Measurements from ENCODE around the gene IKBKE. TPM values are rescaled to one million over a fixed set of nuclear protein-coding genes. Genes with fewer than 3 reads are reported as not detected.

IKBKE gene
- total and polyA plus RNA-seq, 2 experiments from 2014 or later: 24.7 to 27.0 TPM

DNA sequence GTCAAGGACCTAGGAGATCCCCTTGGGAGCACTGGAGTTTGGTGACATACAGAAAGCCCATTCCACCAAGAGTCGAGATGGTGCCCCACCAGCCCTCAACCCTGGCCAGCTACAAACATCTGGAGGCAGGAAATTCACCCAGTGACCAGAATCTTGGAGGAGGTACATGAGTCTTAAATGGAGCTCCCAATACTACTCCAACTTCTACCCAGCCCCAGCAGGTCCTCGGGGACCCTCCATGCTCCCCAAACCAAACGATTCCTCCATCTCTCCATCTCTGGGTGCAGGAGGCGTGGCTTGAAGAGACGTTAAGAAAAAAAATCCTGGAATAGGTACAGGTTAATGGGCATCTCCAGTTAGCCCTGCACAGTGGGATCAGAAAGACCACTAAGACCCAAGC is 31.6 kb downstream of the IKBKE start:
- Histone ChIP-seq H3K9me3 (ENCODE audit: low read depth) (no peaks in the 10 kb centered on the region), H3K27ac (peak overlapping the region; percentile 72), H3K4me3 (no peak overlapping the region), H3K27me3 (no peaks in the 10 kb centered on the region), H3K4me1 (ENCODE audit: low read depth) (peaks cover 19% of the 10 kb centered on the region), H3K36me3 (no peaks in the 10 kb centered on the region)
- no peak for DNase-seq (ENCODE audit: low read depth in 1 of 2, low spot score in 1 of 2)
- TF ChIP-seq, protein P1, sequence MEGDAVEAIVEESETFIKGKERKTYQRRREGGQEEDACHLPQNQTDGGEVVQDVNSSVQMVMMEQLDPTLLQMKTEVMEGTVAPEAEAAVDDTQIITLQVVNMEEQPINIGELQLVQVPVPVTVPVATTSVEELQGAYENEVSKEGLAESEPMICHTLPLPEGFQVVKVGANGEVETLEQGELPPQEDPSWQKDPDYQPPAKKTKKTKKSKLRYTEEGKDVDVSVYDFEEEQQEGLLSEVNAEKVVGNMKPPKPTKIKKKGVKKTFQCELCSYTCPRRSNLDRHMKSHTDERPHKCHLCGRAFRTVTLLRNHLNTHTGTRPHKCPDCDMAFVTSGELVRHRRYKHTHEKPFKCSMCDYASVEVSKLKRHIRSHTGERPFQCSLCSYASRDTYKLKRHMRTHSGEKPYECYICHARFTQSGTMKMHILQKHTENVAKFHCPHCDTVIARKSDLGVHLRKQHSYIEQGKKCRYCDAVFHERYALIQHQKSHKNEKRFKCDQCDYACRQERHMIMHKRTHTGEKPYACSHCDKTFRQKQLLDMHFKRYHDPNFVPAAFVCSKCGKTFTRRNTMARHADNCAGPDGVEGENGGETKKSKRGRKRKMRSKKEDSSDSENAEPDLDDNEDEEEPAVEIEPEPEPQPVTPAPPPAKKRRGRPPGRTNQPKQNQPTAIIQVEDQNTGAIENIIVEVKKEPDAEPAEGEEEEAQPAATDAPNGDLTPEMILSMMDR (IDR thresholded peaks at IDR 0.05; ENCODE audit: low read depth, low read length): no peak

DNA sequence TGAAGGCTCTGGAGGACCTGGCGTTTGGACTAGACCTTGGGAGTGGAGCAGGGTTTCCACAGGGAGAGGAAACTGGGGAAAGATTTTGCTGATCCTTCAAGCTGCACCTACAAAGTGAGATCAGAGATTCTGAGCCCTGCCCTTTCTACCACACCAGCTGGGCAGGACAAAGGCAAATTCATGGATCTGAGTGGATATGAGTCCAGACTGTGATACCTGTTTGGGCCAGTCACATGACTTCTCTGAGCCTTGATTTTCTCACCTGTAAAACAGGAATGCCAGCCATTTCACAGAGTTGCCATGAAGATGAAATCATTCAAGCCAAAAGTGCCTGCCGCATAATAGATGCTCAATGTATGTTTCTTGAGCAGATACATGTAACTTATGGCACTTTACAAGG is 32.1 kb downstream of the IKBKE start:
- H3K4me1 ChIP-seq (ENCODE audit: low read depth): peaks cover 19% of the 10 kb centered on the region
- H3K27ac ChIP-seq: no peak overlapping the region
- no peak for DNase-seq (ENCODE audit: low read depth in 1 of 2, low spot score in 1 of 2)
- TF ChIP-seq, protein P1 (IDR thresholded peaks at IDR 0.05; ENCODE audit: low read depth, low read length): no peak
- no peaks in the 10 kb centered on the region for H3K9me3 ChIP-seq (ENCODE audit: low read depth)
- no peaks in the 10 kb centered on the region for H3K36me3 ChIP-seq
- H3K4me3 ChIP-seq: no peak overlapping the region
- H3K27me3 ChIP-seq: no peaks in the 10 kb centered on the region

DNA sequence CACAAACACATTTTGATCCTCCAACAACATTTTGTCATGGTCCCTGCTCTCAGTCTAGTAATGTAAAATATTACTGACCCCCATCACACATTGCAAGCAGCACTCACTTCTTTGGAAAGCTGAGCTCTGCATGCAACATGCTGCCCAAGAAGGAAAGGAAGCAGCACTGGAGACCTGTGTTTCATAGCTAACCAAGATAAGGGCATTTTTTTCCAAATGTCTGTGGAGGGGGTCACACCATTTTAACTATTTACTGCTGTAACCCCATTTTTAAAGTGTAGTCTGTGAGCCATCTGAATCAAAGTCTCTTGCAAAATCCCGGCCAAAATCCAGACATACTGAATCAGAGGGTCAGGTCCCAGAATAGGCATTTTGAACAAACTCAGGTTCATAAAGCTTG is 32.5 kb downstream of the IKBKE start:
- DNase-seq (ENCODE audit: low read depth in 1 of 2, low spot score in 1 of 2): no peak
- TF ChIP-seq, protein P1 (IDR thresholded peaks at IDR 0.05; ENCODE audit: low read depth, low read length): no peak
- no peak overlapping the region for H3K27ac ChIP-seq
- no peaks in the 10 kb centered on the region for H3K27me3 ChIP-seq
- H3K4me3 ChIP-seq: no peak overlapping the region
- H3K4me1 ChIP-seq (ENCODE audit: low read depth): peaks cover 19% of the 10 kb centered on the region
- H3K36me3 ChIP-seq: no peaks in the 10 kb centered on the region
- H3K9me3 ChIP-seq (ENCODE audit: low read depth): no peaks in the 10 kb centered on the region

DNA sequence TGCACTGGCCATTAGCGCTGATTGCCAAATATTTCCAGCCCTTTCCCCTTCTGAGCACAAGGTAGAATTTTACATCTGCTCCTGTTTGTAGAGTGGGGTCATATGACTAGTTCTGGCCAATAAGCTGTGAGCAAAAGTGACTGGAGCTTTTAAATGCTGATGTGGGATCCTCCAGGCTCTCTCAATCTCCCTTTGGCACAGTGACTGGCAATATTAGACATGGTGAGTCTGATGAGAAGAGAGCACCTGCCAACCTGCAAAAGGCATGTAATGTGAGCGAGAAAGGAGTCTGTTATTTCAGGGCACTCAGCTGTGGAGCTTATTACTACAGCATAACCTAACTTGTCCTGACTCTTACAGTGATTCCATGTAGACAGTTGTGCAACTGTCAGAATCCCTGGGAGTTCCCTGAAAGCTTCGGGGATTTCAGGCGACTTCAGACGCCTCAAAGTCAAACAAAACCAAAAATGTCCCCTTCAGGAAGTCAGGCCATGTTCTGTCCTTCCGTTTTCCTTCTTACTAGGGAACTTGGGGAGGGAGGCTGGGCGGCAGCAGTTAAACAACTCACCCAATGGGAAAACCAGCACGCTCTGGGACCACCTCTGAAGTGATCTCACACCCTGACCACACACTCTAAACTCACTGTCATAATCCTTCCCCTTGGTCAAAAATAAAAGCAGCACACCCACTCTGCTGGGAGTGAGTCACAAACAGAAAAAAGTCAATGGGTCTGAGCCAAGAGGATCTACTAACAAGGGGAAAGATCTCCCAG is 33.5 kb downstream of the IKBKE start:
- TF ChIP-seq, protein P1 (IDR thresholded peaks at IDR 0.05; ENCODE audit: low read depth, low read length): no peak
- no peak overlapping the region for H3K27ac ChIP-seq
- no peak overlapping the region for H3K4me3 ChIP-seq
- peak in 1 of 2 donors; percentile 96 for DNase-seq (ENCODE audit: low read depth in 1 of 2, low spot score in 1 of 2)
- H3K27me3 ChIP-seq: no peaks in the 10 kb centered on the region
- no peaks in the 10 kb centered on the region for H3K9me3 ChIP-seq (ENCODE audit: low read depth)
- H3K36me3 ChIP-seq: no peaks in the 10 kb centered on the region
- peaks cover 19% of the 10 kb centered on the region for H3K4me1 ChIP-seq (ENCODE audit: low read depth)

DNA sequence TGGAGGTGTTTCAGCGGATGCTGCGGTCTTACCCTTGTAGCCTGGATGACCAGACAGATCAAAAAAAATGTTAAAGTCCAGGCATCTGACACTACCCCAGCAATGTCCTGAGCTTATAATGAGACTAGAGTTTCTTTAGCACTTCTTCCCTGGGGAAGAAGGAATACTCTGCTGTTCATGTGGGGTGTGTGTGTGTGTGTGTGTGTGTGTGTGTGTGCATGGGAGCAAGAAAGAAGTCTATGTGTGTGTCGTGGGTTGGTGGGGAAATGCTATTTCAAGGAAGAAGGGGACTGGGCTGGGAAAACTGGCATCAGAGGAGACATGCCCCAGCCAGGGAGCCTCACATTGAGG is 34.1 kb downstream of the IKBKE start:
- H3K4me3 ChIP-seq: no peak overlapping the region
- no peak overlapping the region for H3K27ac ChIP-seq
- TF ChIP-seq, protein P1 (IDR thresholded peaks at IDR 0.05; ENCODE audit: low read depth, low read length): no peak
- H3K9me3 ChIP-seq (ENCODE audit: low read depth): no peaks in the 10 kb centered on the region
- peaks cover 19% of the 10 kb centered on the region for H3K4me1 ChIP-seq (ENCODE audit: low read depth)
- H3K27me3 ChIP-seq: no peaks in the 10 kb centered on the region
- H3K36me3 ChIP-seq: no peaks in the 10 kb centered on the region
- DNase-seq (ENCODE audit: low read depth in 1 of 2, low spot score in 1 of 2): no peak
